Body of pancreas (tissue), 4 donors: ENCODE results near the gene ZNF658.
"Not testable (repeated sequence)": the region's sequence is repeated elsewhere in the genome, so short reads cannot be mapped to it uniquely, and the experiment has no call there.

Source experiments
- POLR2A ChIP-seq, 3 donors: fragments of 450-650 bp; IDR thresholded peaks; one replicate each; pipeline ENCODE4 v1.6.1; 2016; ENCODE audit warnings: antibody characterized with exemption in 3 of 3, mild to moderate bottlenecking in 2 of 3
- TF ChIP-seq, protein P1 (sequence below), 7 experiments: fragments of 450-650 bp in 4 of 7; fragments of 200-600 bp in 3 of 7; sonication (generic) in 3 of 7; IDR thresholded peaks; one replicate each; pipeline ENCODE4 v1.5.1; 2016 to 2019; ENCODE audit warnings: antibody characterized with exemption in 7 of 7

DNA sequence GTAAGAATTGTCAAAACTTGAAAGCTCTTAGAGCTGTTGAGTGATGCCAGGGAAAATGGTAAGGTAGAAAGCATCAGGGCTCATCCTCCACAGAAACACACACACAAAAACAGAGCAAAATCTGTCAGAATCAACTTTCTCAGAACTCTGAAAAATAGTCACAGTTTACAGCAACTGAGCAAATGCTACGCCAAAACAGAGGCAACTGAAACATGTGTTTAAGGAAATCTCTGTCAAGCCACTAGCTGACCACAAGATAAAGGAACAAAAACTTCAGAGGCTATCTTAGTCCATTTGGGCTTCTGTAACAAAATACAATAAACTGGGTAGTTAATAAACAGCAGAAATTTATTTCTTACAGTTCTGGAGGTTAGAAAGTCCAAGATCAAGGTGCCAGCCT lies 10.2 kb upstream of the ZNF658 start:
- TF ChIP-seq, protein P1, sequence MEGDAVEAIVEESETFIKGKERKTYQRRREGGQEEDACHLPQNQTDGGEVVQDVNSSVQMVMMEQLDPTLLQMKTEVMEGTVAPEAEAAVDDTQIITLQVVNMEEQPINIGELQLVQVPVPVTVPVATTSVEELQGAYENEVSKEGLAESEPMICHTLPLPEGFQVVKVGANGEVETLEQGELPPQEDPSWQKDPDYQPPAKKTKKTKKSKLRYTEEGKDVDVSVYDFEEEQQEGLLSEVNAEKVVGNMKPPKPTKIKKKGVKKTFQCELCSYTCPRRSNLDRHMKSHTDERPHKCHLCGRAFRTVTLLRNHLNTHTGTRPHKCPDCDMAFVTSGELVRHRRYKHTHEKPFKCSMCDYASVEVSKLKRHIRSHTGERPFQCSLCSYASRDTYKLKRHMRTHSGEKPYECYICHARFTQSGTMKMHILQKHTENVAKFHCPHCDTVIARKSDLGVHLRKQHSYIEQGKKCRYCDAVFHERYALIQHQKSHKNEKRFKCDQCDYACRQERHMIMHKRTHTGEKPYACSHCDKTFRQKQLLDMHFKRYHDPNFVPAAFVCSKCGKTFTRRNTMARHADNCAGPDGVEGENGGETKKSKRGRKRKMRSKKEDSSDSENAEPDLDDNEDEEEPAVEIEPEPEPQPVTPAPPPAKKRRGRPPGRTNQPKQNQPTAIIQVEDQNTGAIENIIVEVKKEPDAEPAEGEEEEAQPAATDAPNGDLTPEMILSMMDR (IDR thresholded peaks at IDR 0.05) = not testable (repeated sequence)
- TF ChIP-seq POLR2A (IDR thresholded peaks at IDR 0.05) = not testable (repeated sequence)
